ENCODE data around the gene SGCA. TPM values are rescaled to one million over a fixed set of nuclear protein-coding genes. Genes with fewer than 3 reads are reported as not detected.

The SGCA gene
- polyA plus RNA-seq, 1 experiment, result 0.21 TPM

GRCh38 chr17:50207315-50207714 is 41.5 kb downstream of the SGCA start:
- CTCF ChIA-PET, result interaction anchor here (0.6 kb wide), 1 partner anchor 85 kb away, joined by 3 read pairs; no protein-coding TSS in a partner anchor
- DNase-seq (ENCODE audit: low read depth, low spot score), result no peak
- no peak overlapping the region for H3K4me3 ChIP-seq (ENCODE audit: low read depth, low read length)
- no peaks in the 10 kb centered on the region for H3K27me3 ChIP-seq (ENCODE audit: control insufficient read depth, insufficient read depth, low read length)
- TF ChIP-seq CTCF (IDR thresholded peaks at IDR 0.05; ENCODE audit: low read depth, low read length), result no peak
- H3K9me3 ChIP-seq (ENCODE audit: control insufficient read depth, insufficient read depth, low read length), result no peaks in the 10 kb centered on the region
- POLR2A ChIA-PET, result interaction anchor here (0.9 to 14.8 kb wide), 8 partner anchors 8 to 63 kb away, joined by 3 to 726 read pairs (median 8); partner anchors contain the start of gene TMEM92
- H3K27ac ChIP-seq (ENCODE audit: low read depth, low read length), result peak overlapping the region; percentile 65

GRCh38 chr17:50207792-50208567 is 42.2 kb downstream of the SGCA start:
- Histone ChIP-seq H3K9me3 (ENCODE audit: control insufficient read depth, insufficient read depth, low read length) (no peaks in the 10 kb centered on the region), H3K4me3 (ENCODE audit: low read depth, low read length) (no peak overlapping the region), H3K27me3 (ENCODE audit: control insufficient read depth, insufficient read depth, low read length) (no peaks in the 10 kb centered on the region), H3K27ac (ENCODE audit: low read depth, low read length) (peak overlapping the region; percentile 100)
- ChIA-PET CTCF (interaction anchor here (0.6 to 2.1 kb wide), 2 partner anchors 11 to 84 kb away, joined by 3 to 5 read pairs; no protein-coding TSS in a partner anchor), POLR2A (interaction anchor here (1.3 to 14.8 kb wide), 8 partner anchors 4 to 62 kb away, joined by 3 to 726 read pairs (median 148); partner anchors contain the start of genes COL1A1 and TMEM92)
- DNase-seq (ENCODE audit: low read depth, low spot score), result no peak
- TF ChIP-seq CTCF (IDR thresholded peaks at IDR 0.05; ENCODE audit: low read depth, low read length), result no peak

- peak overlapping the region; percentile 100 for H3K27ac ChIP-seq (ENCODE audit: low read depth, low read length)
- H3K4me3 ChIP-seq (ENCODE audit: low read depth, low read length), result no peak overlapping the region
- H3K27me3 ChIP-seq (ENCODE audit: control insufficient read depth, insufficient read depth, low read length), result no peaks in the 10 kb centered on the region
- ChIA-PET CTCF (interaction anchor here (2.1 kb wide), 1 partner anchor 10 kb away, joined by 5 read pairs; no protein-coding TSS in a partner anchor), POLR2A (interaction anchor here (2.2 to 14.8 kb wide), 6 partner anchors 5 to 81 kb away, joined by 9 to 726 read pairs (median 188); partner anchors contain the start of genes COL1A1 and TMEM92)
- DNase-seq (ENCODE audit: low read depth, low spot score), result no peak
- TF ChIP-seq CTCF (IDR thresholded peaks at IDR 0.05; ENCODE audit: low read depth, low read length), result no peak
- H3K9me3 ChIP-seq (ENCODE audit: control insufficient read depth, insufficient read depth, low read length), result no peaks in the 10 kb centered on the region
Measured at GRCh38 chr17:50208611-50209061, 42.8 kb downstream of the SGCA start.

- H3K27ac ChIP-seq (ENCODE audit: low read depth, low read length), result peak overlapping the region; percentile 100
- ChIA-PET POLR2A (interaction anchor here (0.6 to 14.8 kb wide), 13 partner anchors 5 to 80 kb away, joined by 3 to 726 read pairs (median 13); partner anchors contain the start of genes COL1A1 and TMEM92), CTCF (interaction anchor here (0.7 to 2.1 kb wide), 3 partner anchors 9 to 47 kb away, joined by 3 to 5 read pairs (median 5); no protein-coding TSS in a partner anchor)
Measured at GRCh38 chr17:50209133-50209471, 43.3 kb downstream of the SGCA start.

More at GRCh38 chr17:50209133-50209471, 43.3 kb downstream of the SGCA start:
- DNase-seq (ENCODE audit: low read depth, low spot score), result no peak
- Histone ChIP-seq H3K27me3 (ENCODE audit: control insufficient read depth, insufficient read depth, low read length) (no peaks in the 10 kb centered on the region), H3K9me3 (ENCODE audit: control insufficient read depth, insufficient read depth, low read length) (no peaks in the 10 kb centered on the region), H3K4me3 (ENCODE audit: low read depth, low read length) (no peak overlapping the region)
- TF ChIP-seq CTCF (IDR thresholded peaks at IDR 0.05; ENCODE audit: low read depth, low read length), result no peak
